Activated naive CD8-positive, alpha-beta T cell treated with anti-CD3 and anti-CD28 coated beads, Interleukin-2, amount 50 U/mL, for 24 hours (primary cell): ENCODE results near the gene CBX1.
"Not testable (repeated sequence)": the region's sequence is repeated elsewhere in the genome, so short reads cannot be mapped to it uniquely, and the experiment has no call there.

Source experiments
- ATAC-seq: fragments of 150-1000 bp; cut with Tn5 transposase; one replicate; pipeline ENCODE4 v1.10.0; 2021
- DNase-seq: peaks from one replicate; pipeline ENCODE4 v3.0.0; 2021
- H3K27ac Mint-ChIP-seq: one replicate; pipeline ENCODE4 v1.8.0; 2021; ENCODE audit warnings: mild to moderate bottlenecking, mixed read lengths
- H3K27me3 Mint-ChIP-seq: one replicate; pipeline ENCODE4 v1.8.0; 2021; ENCODE audit warnings: mixed read lengths
- H3K36me3 Mint-ChIP-seq: one replicate; pipeline ENCODE4 v1.8.0; 2021; ENCODE audit warnings: low read depth, mixed read lengths
- H3K4me1 Mint-ChIP-seq: one replicate; pipeline ENCODE4 v1.8.0; 2021; ENCODE audit warnings: mixed read lengths
- H3K4me3 Mint-ChIP-seq: one replicate; pipeline ENCODE4 v1.8.0; 2021; ENCODE audit warnings: mild to moderate bottlenecking, moderate library complexity, mixed read lengths
- H3K9me3 Mint-ChIP-seq: one replicate; pipeline ENCODE4 v1.8.0; 2021; ENCODE audit warnings: mixed read lengths

The CBX1 gene

GRCh38 chr17:48070195-48070594 is 31.1 kb downstream of the CBX1 start:
- Mint-ChIP-seq H3K4me1 (no peaks in the 10 kb centered on the region), H3K36me3 (peaks cover 35% of the 10 kb centered on the region), H3K27ac (no peak overlapping the region), H3K4me3 (no peak overlapping the region), H3K27me3 (no peaks in the 10 kb centered on the region), H3K9me3 (no peaks in the 10 kb centered on the region)
- ATAC-seq (no peak), DNase-seq (no peak)

GRCh38 chr17:48068491-48068961 is 32.8 kb downstream of the CBX1 start:
- DNase-seq (no peak), ATAC-seq (peak; percentile 69)
- Mint-ChIP-seq H3K27me3 (no peaks in the 10 kb centered on the region), H3K4me1 (no peaks in the 10 kb centered on the region), H3K4me3 (no peak overlapping the region), H3K9me3 (no peaks in the 10 kb centered on the region), H3K36me3 (peaks cover 39% of the 10 kb centered on the region), H3K27ac (no peak overlapping the region)

GRCh38 chr17:48067808-48068207 is 33.5 kb downstream of the CBX1 start:
- H3K36me3 Mint-ChIP-seq = peaks cover 36% of the 10 kb centered on the region
- not testable (repeated sequence) for H3K9me3 Mint-ChIP-seq, H3K4me1 Mint-ChIP-seq, H3K27me3 Mint-ChIP-seq, ATAC-seq, H3K27ac Mint-ChIP-seq, H3K4me3 Mint-ChIP-seq, DNase-seq

DNA sequence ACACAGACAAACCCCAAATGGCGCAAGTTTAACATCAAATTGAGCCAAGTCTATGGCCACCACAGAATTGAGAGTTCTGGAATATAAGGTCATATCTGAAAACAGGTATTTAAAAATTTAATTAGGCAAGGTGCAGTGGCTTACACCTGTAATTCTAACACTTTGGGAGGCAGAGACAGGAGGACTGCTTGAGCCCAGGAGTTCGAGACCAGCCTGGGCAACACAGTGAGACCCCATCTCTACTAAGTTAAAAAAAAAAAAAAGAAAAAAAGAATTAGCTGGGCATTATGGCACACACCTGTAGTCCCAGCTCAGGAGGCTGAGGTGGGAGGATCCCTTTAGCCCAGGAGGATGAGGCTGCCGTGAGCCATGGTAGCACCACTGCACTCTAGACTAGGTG is 34.0 kb downstream of the CBX1 start:
- no peak overlapping the region for H3K4me3 Mint-ChIP-seq
- H3K36me3 Mint-ChIP-seq = peaks cover 37% of the 10 kb centered on the region
- H3K9me3 Mint-ChIP-seq = no peaks in the 10 kb centered on the region
- no peaks in the 10 kb centered on the region for H3K4me1 Mint-ChIP-seq
- H3K27ac Mint-ChIP-seq = no peak overlapping the region
- no peak for ATAC-seq
- no peak for DNase-seq
- H3K27me3 Mint-ChIP-seq = no peaks in the 10 kb centered on the region

DNA sequence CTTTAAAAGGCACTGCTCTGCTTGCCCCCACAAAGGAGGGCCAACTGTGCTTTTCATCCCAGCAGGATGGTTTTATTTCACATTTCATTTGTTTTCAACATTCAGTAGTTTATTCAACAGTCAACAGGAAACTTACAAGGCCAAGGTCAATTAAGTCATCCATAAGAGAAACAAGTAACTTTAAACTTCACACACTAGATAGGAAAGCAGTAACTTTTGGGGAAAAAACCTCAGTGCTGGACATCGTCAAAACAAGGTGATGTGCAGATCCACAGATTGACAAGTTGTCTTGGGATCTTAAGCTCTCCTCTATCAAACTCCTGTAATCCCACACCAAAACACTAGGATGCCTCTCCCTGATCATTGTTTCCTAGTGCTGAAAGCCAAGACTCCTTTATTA is 34.6 kb downstream of the CBX1 start:
- H3K4me3 Mint-ChIP-seq = no peak overlapping the region
- DNase-seq (no peak), ATAC-seq (no peak)
- no peaks in the 10 kb centered on the region for H3K9me3 Mint-ChIP-seq
- no peak overlapping the region for H3K27ac Mint-ChIP-seq
- peaks cover 39% of the 10 kb centered on the region for H3K36me3 Mint-ChIP-seq
- no peaks in the 10 kb centered on the region for H3K4me1 Mint-ChIP-seq
- no peaks in the 10 kb centered on the region for H3K27me3 Mint-ChIP-seq

DNA sequence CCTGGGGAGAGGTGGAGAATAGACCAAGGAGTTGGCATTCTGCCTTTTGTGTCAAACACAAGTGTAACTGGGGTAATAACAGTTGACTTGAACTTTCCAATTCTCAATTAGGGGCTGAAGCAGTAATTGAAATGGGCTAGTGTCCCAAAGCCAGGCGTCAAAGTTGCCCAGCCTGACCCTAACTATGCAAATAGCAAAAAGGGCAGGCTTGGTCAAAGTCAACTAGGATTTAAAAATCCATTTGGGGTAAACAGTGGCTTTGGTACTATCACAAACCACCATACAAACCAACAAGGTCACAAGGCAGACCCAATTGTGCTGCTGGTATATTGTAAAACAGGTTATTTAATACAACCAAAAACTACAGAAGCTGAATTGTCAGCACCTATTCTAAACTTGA is 35.1 kb downstream of the CBX1 start:
- H3K36me3 Mint-ChIP-seq = peaks cover 42% of the 10 kb centered on the region
- no peak overlapping the region for H3K27ac Mint-ChIP-seq
- DNase-seq (no peak), ATAC-seq (no peak)
- no peaks in the 10 kb centered on the region for H3K9me3 Mint-ChIP-seq
- H3K27me3 Mint-ChIP-seq = no peaks in the 10 kb centered on the region
- no peaks in the 10 kb centered on the region for H3K4me1 Mint-ChIP-seq
- no peak overlapping the region for H3K4me3 Mint-ChIP-seq

GRCh38 chr17:48064638-48065037 is 36.6 kb downstream of the CBX1 start:
- Mint-ChIP-seq H3K4me3 (no peak overlapping the region), H3K9me3 (no peaks in the 10 kb centered on the region), H3K27me3 (no peaks in the 10 kb centered on the region), H3K36me3 (peaks cover 47% of the 10 kb centered on the region), H3K27ac (peak overlapping the region; percentile 42), H3K4me1 (no peaks in the 10 kb centered on the region)
- DNase-seq (no peak), ATAC-seq (no peak)

DNA sequence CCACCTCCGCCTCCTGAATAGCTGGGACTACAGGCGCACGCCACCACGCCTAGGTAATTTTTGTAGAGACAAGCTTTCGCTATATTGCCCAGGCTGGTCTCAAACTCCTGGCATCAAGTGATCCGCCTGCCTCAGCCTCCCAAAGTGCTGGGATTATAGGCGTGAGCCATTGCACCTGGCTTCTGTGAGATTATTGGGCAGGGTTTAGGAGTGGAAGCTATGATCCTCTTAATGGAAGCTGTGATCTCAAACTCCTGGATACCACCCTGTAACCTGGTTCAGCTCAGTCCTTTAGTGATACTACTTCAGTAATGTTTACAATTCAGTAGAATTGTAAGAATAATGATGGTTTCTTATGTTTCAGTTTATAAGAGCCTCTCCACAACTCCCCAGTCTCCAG is 39.0 kb downstream of the CBX1 start:
- Mint-ChIP-seq H3K4me3 (no peak overlapping the region), H3K36me3 (peaks cover 61% of the 10 kb centered on the region), H3K4me1 (no peaks in the 10 kb centered on the region), H3K27ac (no peak overlapping the region), H3K9me3 (no peaks in the 10 kb centered on the region), H3K27me3 (no peaks in the 10 kb centered on the region)
- DNase-seq (no peak), ATAC-seq (no peak)

GRCh38 chr17:48060249-48060648 is 41.0 kb downstream of the CBX1 start:
- Mint-ChIP-seq H3K27me3 (no peaks in the 10 kb centered on the region), H3K4me1 (peaks cover 16% of the 10 kb centered on the region), H3K9me3 (no peaks in the 10 kb centered on the region), H3K36me3 (peaks cover 64% of the 10 kb centered on the region), H3K4me3 (no peak overlapping the region), H3K27ac (peak overlapping the region; percentile 49)
- DNase-seq (no peak), ATAC-seq (no peak)

GRCh38 chr17:48059125-48059668 is 42.1 kb downstream of the CBX1 start:
- DNase-seq (no peak), ATAC-seq (no peak)
- Mint-ChIP-seq H3K27me3 (no peaks in the 10 kb centered on the region), H3K27ac (no peak overlapping the region), H3K36me3 (peaks cover 61% of the 10 kb centered on the region), H3K9me3 (no peaks in the 10 kb centered on the region), H3K4me3 (no peak overlapping the region), H3K4me1 (peaks cover 21% of the 10 kb centered on the region)

DNA sequence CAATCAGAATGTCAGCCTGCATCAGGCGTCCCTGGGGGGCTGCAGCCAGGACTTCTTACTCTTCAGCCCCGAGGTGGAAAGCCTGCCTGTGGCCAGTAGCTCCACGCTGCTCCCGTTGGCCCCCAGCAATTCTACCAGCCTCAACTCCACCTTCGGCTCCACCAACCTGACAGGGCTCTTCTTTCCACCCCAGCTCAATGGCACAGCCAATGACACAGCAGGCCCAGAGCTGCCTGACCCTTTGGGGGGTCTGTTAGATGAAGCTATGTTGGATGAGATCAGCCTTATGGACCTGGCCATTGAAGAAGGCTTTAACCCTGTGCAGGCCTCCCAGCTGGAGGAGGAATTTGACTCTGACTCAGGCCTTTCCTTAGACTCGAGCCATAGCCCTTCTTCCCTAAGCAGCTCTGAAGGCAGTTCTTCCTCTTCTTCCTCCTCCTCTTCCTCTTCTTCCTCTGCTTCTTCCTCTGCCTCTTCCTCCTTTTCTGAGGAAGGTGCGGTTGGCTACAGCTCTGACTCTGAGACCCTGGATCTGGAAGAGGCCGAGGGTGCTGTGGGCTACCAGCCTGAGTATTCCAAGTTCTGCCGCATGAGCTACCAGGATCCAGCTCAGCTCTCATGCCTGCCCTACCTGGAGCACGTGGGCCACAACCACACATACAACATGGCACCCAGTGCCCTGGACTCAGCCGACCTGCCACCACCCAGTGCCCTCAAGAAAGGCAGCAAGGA is 42.7 kb downstream of the CBX1 start:
- DNase-seq = no peak
- no peak for ATAC-seq
- H3K27ac Mint-ChIP-seq = peak overlapping the region; percentile 64
- no peak overlapping the region for H3K4me3 Mint-ChIP-seq
- H3K27me3 Mint-ChIP-seq = no peaks in the 10 kb centered on the region
- H3K9me3 Mint-ChIP-seq = no peaks in the 10 kb centered on the region
- H3K4me1 Mint-ChIP-seq = peaks cover 26% of the 10 kb centered on the region
- H3K36me3 Mint-ChIP-seq = peaks cover 60% of the 10 kb centered on the region

GRCh38 chr17:48057626-48058025 is 43.7 kb downstream of the CBX1 start:
- Mint-ChIP-seq H3K27me3 (no peaks in the 10 kb centered on the region), H3K36me3 (peaks cover 65% of the 10 kb centered on the region), H3K9me3 (no peaks in the 10 kb centered on the region), H3K4me3 (no peak overlapping the region), H3K27ac (peak overlapping the region; percentile 60), H3K4me1 (peaks cover 36% of the 10 kb centered on the region)
- no peak for DNase-seq
- no peak for ATAC-seq

- H3K27me3 Mint-ChIP-seq = no peaks in the 10 kb centered on the region
- H3K9me3 Mint-ChIP-seq = no peaks in the 10 kb centered on the region
- peaks cover 68% of the 10 kb centered on the region for H3K36me3 Mint-ChIP-seq
- peak overlapping the region; percentile 74 for H3K4me3 Mint-ChIP-seq
- no peak for DNase-seq
- no peak for ATAC-seq
- peak overlapping the region; percentile 100 for H3K27ac Mint-ChIP-seq
- H3K4me1 Mint-ChIP-seq = peaks cover 43% of the 10 kb centered on the region
Observed at GRCh38 chr17:48056879-48057278, 44.4 kb downstream of the CBX1 start.

GRCh38 chr17:48056246-48056745 is 45.0 kb downstream of the CBX1 start:
- ATAC-seq (no peak), DNase-seq (no peak)
- H3K27ac Mint-ChIP-seq = peak overlapping the region; percentile 100
- no peaks in the 10 kb centered on the region for H3K9me3 Mint-ChIP-seq
- H3K27me3 Mint-ChIP-seq = no peaks in the 10 kb centered on the region
- H3K4me3 Mint-ChIP-seq = peak overlapping the region; percentile 74
- peaks cover 68% of the 10 kb centered on the region for H3K36me3 Mint-ChIP-seq
- H3K4me1 Mint-ChIP-seq = peaks cover 49% of the 10 kb centered on the region

GRCh38 chr17:48055531-48056245 is 45.6 kb downstream of the CBX1 start:
- Mint-ChIP-seq H3K27ac (peak overlapping the region; percentile 100), H3K4me1 (peaks cover 55% of the 10 kb centered on the region), H3K4me3 (peak overlapping the region; percentile 74), H3K9me3 (no peaks in the 10 kb centered on the region), H3K27me3 (no peaks in the 10 kb centered on the region), H3K36me3 (peaks cover 71% of the 10 kb centered on the region)
- peak; percentile 83 for ATAC-seq
- DNase-seq = peak; percentile 68
